ENCODE results near the gene CLEC18A. TPM values are rescaled to one million over a fixed set of nuclear protein-coding genes. Genes with fewer than 3 reads are reported as not detected.

CLEC18A gene
- total and polyA plus RNA-seq, 2 donors (not counting 1 experiment from before 2014, with no cell fraction given) = 0.07 to 0.33 TPM

GRCh38 chr16:69921127-69921526, 30.0 kb upstream of the CLEC18A start:
- H3K4me1 ChIP-seq (ENCODE audit: control insufficient read depth, extremely low read depth, insufficient read depth, low read length) = peaks cover 29% of the 10 kb centered on the region

GRCh38 chr16:69922200-69922599, 28.9 kb upstream of the CLEC18A start:
- Histone ChIP-seq H3K4me1 (ENCODE audit: control insufficient read depth, extremely low read depth, insufficient read depth, low read length) (peaks cover 34% of the 10 kb centered on the region), H3K79me2 (ENCODE audit: control insufficient read depth, insufficient read depth, low read length) (peaks cover 17% of the 10 kb centered on the region), H4K20me1 (ENCODE audit: control insufficient read depth, extremely low read depth, insufficient read depth, low read length) (no peaks in the 10 kb centered on the region), H3K27me3 (ENCODE audit: control insufficient read depth, insufficient read depth, low read length) (no peaks in the 10 kb centered on the region), H3K4me2 (ENCODE audit: extremely low read depth, insufficient read depth, low read length) (no peak overlapping the region), H3K9ac (ENCODE audit: insufficient read depth, low read length) (no peak overlapping the region), H3K4me3 (replicated peaks in 1 of 4; ENCODE audit: control extremely low read depth in 1 of 4, insufficient read depth in 1 of 4, low read depth in 3 of 4, low read length in 4 of 4) (no peak overlapping the region), H3K9me3 (ENCODE audit: control insufficient read depth, insufficient read depth, low read depth, low read length) (no peaks in the 10 kb centered on the region), H2AFZ (ENCODE audit: low read length) (no peak overlapping the region), H3K36me3 (ENCODE audit: control insufficient read depth, insufficient read depth, low read length) (no peaks in the 10 kb centered on the region), H3K27ac (ENCODE audit: insufficient read depth, low read length) (peak overlapping the region; percentile 54)
- no peak for TF ChIP-seq CTCF (conservative IDR thresholded peaks at IDR 0.05 in 1 of 2, IDR thresholded peaks at IDR 0.05 in 1 of 2; ENCODE audit: low read depth in 1 of 2, low read length in 2 of 2)
- no peak for TF ChIP-seq EZH2 (IDR thresholded peaks at IDR 0.05; ENCODE audit: low read length, missing control alignments)
- DNase-seq (ENCODE audit: low read depth in 2 of 2) = no peak

More at GRCh38 chr16:69921127-69921526, 30.0 kb upstream of the CLEC18A start:
- H3K4me3 ChIP-seq (replicated peaks in 1 of 4; ENCODE audit: control extremely low read depth in 1 of 4, insufficient read depth in 1 of 4, low read depth in 3 of 4, low read length in 4 of 4) = no peak overlapping the region
- DNase-seq (ENCODE audit: low read depth in 2 of 2) = peak in 1 of 2 donors; percentile 51
- H3K36me3 ChIP-seq (ENCODE audit: control insufficient read depth, insufficient read depth, low read length) = no peaks in the 10 kb centered on the region
- no peaks in the 10 kb centered on the region for H3K9me3 ChIP-seq (ENCODE audit: control insufficient read depth, insufficient read depth, low read depth, low read length)
- H3K4me2 ChIP-seq (ENCODE audit: extremely low read depth, insufficient read depth, low read length) = no peak overlapping the region
- peak overlapping the region; percentile 7 for H3K27ac ChIP-seq (ENCODE audit: insufficient read depth, low read length)
- TF ChIP-seq CTCF (conservative IDR thresholded peaks at IDR 0.05 in 1 of 2, IDR thresholded peaks at IDR 0.05 in 1 of 2; ENCODE audit: low read depth in 1 of 2, low read length in 2 of 2) (no peak), EZH2 (IDR thresholded peaks at IDR 0.05; ENCODE audit: low read length, missing control alignments) (no peak)
- H3K9ac ChIP-seq (ENCODE audit: insufficient read depth, low read length) = no peak overlapping the region
- peaks cover 9% of the 10 kb centered on the region for H3K79me2 ChIP-seq (ENCODE audit: control insufficient read depth, insufficient read depth, low read length)
- H3K27me3 ChIP-seq (ENCODE audit: control insufficient read depth, insufficient read depth, low read length) = no peaks in the 10 kb centered on the region
- H2AFZ ChIP-seq (ENCODE audit: low read length) = no peak overlapping the region
- H4K20me1 ChIP-seq (ENCODE audit: control insufficient read depth, extremely low read depth, insufficient read depth, low read length) = no peaks in the 10 kb centered on the region

- Histone ChIP-seq H3K4me3 (replicated peaks in 1 of 4; ENCODE audit: control extremely low read depth in 1 of 4, insufficient read depth in 1 of 4, low read depth in 3 of 4, low read length in 4 of 4) (no peak overlapping the region), H3K36me3 (ENCODE audit: control insufficient read depth, insufficient read depth, low read length) (peaks cover 2% of the 10 kb centered on the region), H3K27ac (ENCODE audit: insufficient read depth, low read length) (peak overlapping the region; percentile 53), H4K20me1 (ENCODE audit: control insufficient read depth, extremely low read depth, insufficient read depth, low read length) (no peaks in the 10 kb centered on the region), H3K9ac (ENCODE audit: insufficient read depth, low read length) (no peak overlapping the region), H3K79me2 (ENCODE audit: control insufficient read depth, insufficient read depth, low read length) (peaks cover 20% of the 10 kb centered on the region), H3K4me1 (ENCODE audit: control insufficient read depth, extremely low read depth, insufficient read depth, low read length) (peaks cover 29% of the 10 kb centered on the region), H3K27me3 (ENCODE audit: control insufficient read depth, insufficient read depth, low read length) (no peaks in the 10 kb centered on the region), H3K4me2 (ENCODE audit: extremely low read depth, insufficient read depth, low read length) (no peak overlapping the region), H3K9me3 (ENCODE audit: control insufficient read depth, insufficient read depth, low read depth, low read length) (no peaks in the 10 kb centered on the region), H2AFZ (ENCODE audit: low read length) (no peak overlapping the region)
- no peak for DNase-seq (ENCODE audit: low read depth in 2 of 2)
- no peak for TF ChIP-seq EZH2 (IDR thresholded peaks at IDR 0.05; ENCODE audit: low read length, missing control alignments)
- TF ChIP-seq CTCF (conservative IDR thresholded peaks at IDR 0.05 in 1 of 2, IDR thresholded peaks at IDR 0.05 in 1 of 2; ENCODE audit: low read depth in 1 of 2, low read length in 2 of 2) = no peak
These were observed 26.9 kb upstream of the CLEC18A start for GRCh38 chr16:69924041-69924775.
